Thyroid gland (tissue), 4 donors: Measurements from ENCODE around the gene EI24.
"Not testable (repeated sequence)": the region's sequence is repeated elsewhere in the genome, so short reads cannot be mapped to it uniquely, and the experiment has no call there.

Source experiments
- CTCF ChIP-seq, 6 experiments: fragments of 200-600 bp in 3 of 6; fragments of 450-650 bp in 3 of 6; sonication (generic) in 3 of 6; IDR thresholded peaks; one replicate each; pipeline ENCODE4 v1.5.1; 2016 to 2019; ENCODE audit warnings: antibody characterized with exemption in 6 of 6, mild to moderate bottlenecking in 2 of 6, inconsistent platforms in 1 of 6, moderate library complexity in 1 of 6
- POLR2A ChIP-seq, 2 donors: fragments of 450-650 bp; IDR thresholded peaks; one replicate each; pipeline ENCODE4 v1.6.1; 2017; ENCODE audit warnings: antibody characterized with exemption in 2 of 2, mild to moderate bottlenecking in 2 of 2, moderate library complexity in 1 of 2

- not testable (repeated sequence) for TF ChIP-seq CTCF, POLR2A (IDR thresholded peaks at IDR 0.05)
These were observed 32.4 kb upstream of the EI24 start for GRCh38 chr11:125536834-125537233.
